NB4 (cell line): ENCODE data around the gene POLR3B.

Source experiments
- DNase-seq: peaks from one replicate; pipeline ENCODE4 v3.0.0; 2010; ENCODE audit warnings: low read depth
- H3K4me3 ChIP-seq: one replicate; pipeline ENCODE4 v1.5.1; 2011; ENCODE audit warnings: mild to moderate bottlenecking, low read depth, low read length, moderate library complexity
- MYC ChIP-seq: IDR thresholded peaks from 2 replicates; pipeline ENCODE4 v1.6.1; 2011; ENCODE audit warnings: low read depth, low read length
- POLR2A ChIP-seq: IDR thresholded peaks from 2 replicates; pipeline ENCODE4 v1.6.1; 2011; ENCODE audit warnings: mild to moderate bottlenecking; ENCODE audit not compliant: insufficient read length; ENCODE audit errors: extremely low read depth
- TF ChIP-seq, protein P1 (sequence below): IDR thresholded peaks from one replicate; pipeline ENCODE4 v1.5.1; 2012; ENCODE audit warnings: low read depth, low read length
- TF ChIP-seq, protein P2 (sequence below): IDR thresholded peaks from 2 replicates; pipeline ENCODE4 v1.6.1; 2011; ENCODE audit warnings: low read depth, low read length

POLR3B gene

DNA sequence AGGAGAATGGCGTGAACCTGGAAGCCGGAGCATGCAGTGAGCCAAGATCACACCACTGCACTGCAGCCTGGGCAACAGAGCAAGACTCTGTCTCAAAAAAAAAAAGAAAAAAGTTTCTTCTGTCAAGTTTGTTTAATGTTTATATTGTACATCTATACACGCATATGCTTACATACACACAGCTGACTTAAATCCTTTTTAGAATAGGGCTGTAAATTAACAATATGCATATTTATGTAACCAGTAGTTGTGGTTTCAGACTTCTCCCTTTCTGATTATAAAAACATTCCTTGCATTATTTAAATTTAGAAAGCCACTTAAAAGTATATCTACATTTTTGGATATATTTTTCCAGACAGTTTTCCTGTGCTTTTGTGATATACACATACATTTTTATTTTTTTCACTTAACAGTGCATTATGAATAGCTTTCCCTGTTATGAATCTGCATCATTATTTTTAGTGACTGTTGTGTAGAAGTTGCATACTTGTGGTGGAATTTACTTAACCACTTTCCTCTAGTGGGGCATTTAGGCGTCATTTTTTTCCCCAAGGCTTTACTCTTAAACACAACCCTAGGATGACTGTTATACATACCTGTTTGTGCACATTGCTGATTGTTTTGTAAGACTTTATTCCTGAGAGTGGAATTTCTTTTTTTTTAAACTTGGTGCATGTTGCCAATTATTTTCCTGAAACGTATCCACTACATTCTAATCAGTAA is 29.4 kb downstream of the POLR3B start:
- DNase-seq = no peak
- H3K4me3 ChIP-seq = no peak overlapping the region
- TF ChIP-seq MYC (no peak), POLR2A (no peak)
- TF ChIP-seq, protein P1, sequence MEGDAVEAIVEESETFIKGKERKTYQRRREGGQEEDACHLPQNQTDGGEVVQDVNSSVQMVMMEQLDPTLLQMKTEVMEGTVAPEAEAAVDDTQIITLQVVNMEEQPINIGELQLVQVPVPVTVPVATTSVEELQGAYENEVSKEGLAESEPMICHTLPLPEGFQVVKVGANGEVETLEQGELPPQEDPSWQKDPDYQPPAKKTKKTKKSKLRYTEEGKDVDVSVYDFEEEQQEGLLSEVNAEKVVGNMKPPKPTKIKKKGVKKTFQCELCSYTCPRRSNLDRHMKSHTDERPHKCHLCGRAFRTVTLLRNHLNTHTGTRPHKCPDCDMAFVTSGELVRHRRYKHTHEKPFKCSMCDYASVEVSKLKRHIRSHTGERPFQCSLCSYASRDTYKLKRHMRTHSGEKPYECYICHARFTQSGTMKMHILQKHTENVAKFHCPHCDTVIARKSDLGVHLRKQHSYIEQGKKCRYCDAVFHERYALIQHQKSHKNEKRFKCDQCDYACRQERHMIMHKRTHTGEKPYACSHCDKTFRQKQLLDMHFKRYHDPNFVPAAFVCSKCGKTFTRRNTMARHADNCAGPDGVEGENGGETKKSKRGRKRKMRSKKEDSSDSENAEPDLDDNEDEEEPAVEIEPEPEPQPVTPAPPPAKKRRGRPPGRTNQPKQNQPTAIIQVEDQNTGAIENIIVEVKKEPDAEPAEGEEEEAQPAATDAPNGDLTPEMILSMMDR = no peak
- TF ChIP-seq, protein P2, sequence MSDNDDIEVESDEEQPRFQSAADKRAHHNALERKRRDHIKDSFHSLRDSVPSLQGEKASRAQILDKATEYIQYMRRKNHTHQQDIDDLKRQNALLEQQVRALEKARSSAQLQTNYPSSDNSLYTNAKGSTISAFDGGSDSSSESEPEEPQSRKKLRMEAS = no peak

- no peak overlapping the region for H3K4me3 ChIP-seq
- TF ChIP-seq, protein P2 = no peak
- TF ChIP-seq, protein P1 = no peak
- TF ChIP-seq MYC = no peak
- no peak for TF ChIP-seq POLR2A
- no peak for DNase-seq
Observed at GRCh38 chr12:106387848-106388377, 30.4 kb downstream of the POLR3B start.

DNA sequence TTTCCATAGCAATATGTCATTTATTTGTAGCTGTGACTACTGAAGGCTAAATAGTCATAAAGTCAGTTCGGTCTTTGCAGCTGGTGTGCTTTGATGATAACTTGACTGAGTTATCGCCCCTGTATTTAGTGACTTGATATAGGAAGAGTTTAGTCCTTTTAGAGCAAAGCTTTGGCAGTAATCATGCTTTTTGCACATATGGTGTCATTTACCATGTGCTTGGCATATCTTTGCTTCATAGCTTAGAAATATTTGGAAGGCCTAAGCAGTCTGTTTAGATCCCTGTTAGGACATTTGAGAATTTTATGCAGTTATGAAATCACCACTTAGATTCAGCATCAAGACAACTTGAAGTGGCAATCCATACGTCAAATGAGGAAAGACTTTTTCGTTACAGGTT is 31.6 kb downstream of the POLR3B start:
- TF ChIP-seq POLR2A (no peak), MYC (no peak)
- TF ChIP-seq, protein P1 = no peak
- TF ChIP-seq, protein P2 = no peak
- no peak for DNase-seq

GRCh38 chr12:106392759-106393158 is 35.2 kb downstream of the POLR3B start:
- DNase-seq = no peak

More for the DNA sequence above, 31.6 kb downstream of the POLR3B start:
- no peak overlapping the region for H3K4me3 ChIP-seq

DNA sequence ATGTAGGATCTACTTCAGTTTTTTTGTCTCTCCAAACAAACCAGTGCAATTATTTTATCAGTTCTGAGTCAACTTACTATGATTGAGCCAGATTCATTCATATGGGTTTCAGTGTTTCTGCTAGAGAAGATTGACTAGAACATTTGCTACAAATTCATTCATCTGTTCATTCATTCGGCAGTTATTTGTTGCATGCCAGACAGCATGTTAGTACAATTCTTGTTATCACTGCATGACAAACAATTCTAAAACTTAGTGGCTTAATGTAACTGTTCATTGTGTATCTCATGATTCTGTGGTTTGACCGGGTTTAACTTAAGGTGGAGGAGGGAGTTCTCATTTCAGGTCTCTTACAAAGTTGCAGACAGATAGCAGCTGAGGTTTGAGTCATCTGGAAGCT is 52.3 kb downstream of the POLR3B start:
- DNase-seq = no peak
- H3K4me3 ChIP-seq = no peak overlapping the region
- TF ChIP-seq, protein P2 = no peak
- TF ChIP-seq, protein P1 = no peak
- no peak for TF ChIP-seq POLR2A
- TF ChIP-seq MYC = no peak

More at GRCh38 chr12:106392759-106393158, 35.2 kb downstream of the POLR3B start:
- TF ChIP-seq POLR2A (no peak), MYC (no peak)
- TF ChIP-seq, protein P1 = no peak
- TF ChIP-seq, protein P2 = no peak
- H3K4me3 ChIP-seq = no peak overlapping the region
